Thoracic aorta (tissue), 2 donors: Measurements from ENCODE around the gene KRT76. TPM values are rescaled to one million over a fixed set of nuclear protein-coding genes. Genes with fewer than 3 reads are reported as not detected.

ENCODE experiments used
- ATAC-seq: fragments of 150-250 bp; one replicate; pipeline ENCODE4 v1.8.0; 2017; ENCODE audit warnings: low read depth; ENCODE audit not compliant: insufficient number of reproducible peaks, low FRiP score
- DNase-seq: peaks from one replicate; pipeline ENCODE4 v3.0.0-alpha.2; 2020; ENCODE audit warnings: low spot score
- H3K27ac ChIP-seq, 2 donors: fragments of 200-600 bp; sonication (generic); 1 replicate in 1 of 2; 2 replicates in 1 of 2; pipeline ENCODE4 v1.5.1; 2016; ENCODE audit warnings: mild to moderate bottlenecking in 2 of 2, moderate library complexity in 2 of 2
- H3K27me3 ChIP-seq: fragments of 200-600 bp; sonication (generic); replicated peaks from 2 replicates; pipeline ENCODE4 v1.6.0; 2016; ENCODE audit warnings: mild to moderate bottlenecking; ENCODE audit not compliant: insufficient read depth
- H3K36me3 ChIP-seq: fragments of 200-600 bp; sonication (generic); one replicate; pipeline ENCODE4 v1.5.1; 2016
- H3K4me1 ChIP-seq, 2 donors: fragments of 200-600 bp; sonication (generic); 1 replicate in 1 of 2; 2 replicates in 1 of 2; pipeline versions ENCODE4 v1.5.1 to v1.6.0; 2016; ENCODE audit warnings: low read depth in 2 of 2, mild to moderate bottlenecking in 1 of 2; ENCODE audit not compliant: control insufficient read depth in 1 of 2
- H3K4me3 ChIP-seq: fragments of 200-600 bp; sonication (generic); 2 replicates; pipeline ENCODE4 v1.5.1; 2016; ENCODE audit warnings: mild to moderate bottlenecking
- H3K9me3 ChIP-seq: fragments of 200-600 bp; sonication (generic); 2 replicates; pipeline ENCODE4 v1.5.1; 2016
- CTCF ChIP-seq: fragments of 200-600 bp; sonication (generic); IDR thresholded peaks from one replicate; pipeline ENCODE4 v1.5.1; 2019; ENCODE audit warnings: antibody characterized with exemption
- total RNA-seq, 2 donors: library from RNA; depleted of rRNA; stranded (reverse); fragments of >200 nt; gene quantifications; one replicate each; pipeline versions ENCODE4 v1.1.0 to v1.2.3, GENCODE V29; 2016

KRT76 gene
- total RNA-seq, 2 donors from 2014 or later = not detected

- no peak overlapping the region for H3K4me3 ChIP-seq
- DNase-seq = no peak
Measured at GRCh38 chr12:52759218-52759617, 17.9 kb downstream of the KRT76 start.

GRCh38 chr12:52757449-52758176 lies 19.5 kb downstream of the KRT76 start:
- H3K36me3 ChIP-seq = no peaks in the 10 kb centered on the region
- H3K4me3 ChIP-seq = no peak overlapping the region
- no peaks in the 10 kb centered on the region for H3K4me1 ChIP-seq
- H3K9me3 ChIP-seq = peaks cover 7% of the 10 kb centered on the region
- ATAC-seq = no peak
- H3K27me3 ChIP-seq = no peaks in the 10 kb centered on the region
- TF ChIP-seq CTCF = no peak
- DNase-seq = no peak
- no peak overlapping the region for H3K27ac ChIP-seq

More at GRCh38 chr12:52759218-52759617, 17.9 kb downstream of the KRT76 start:
- no peaks in the 10 kb centered on the region for H3K27me3 ChIP-seq
- no peak overlapping the region for H3K27ac ChIP-seq
- no peak for ATAC-seq
- H3K36me3 ChIP-seq = no peaks in the 10 kb centered on the region
- no peak for TF ChIP-seq CTCF
- no peaks in the 10 kb centered on the region for H3K4me1 ChIP-seq
- peaks cover 7% of the 10 kb centered on the region for H3K9me3 ChIP-seq

GRCh38 chr12:52756281-52756960 lies 20.7 kb downstream of the KRT76 start:
- H3K27me3 ChIP-seq = no peaks in the 10 kb centered on the region
- no peaks in the 10 kb centered on the region for H3K36me3 ChIP-seq
- no peak overlapping the region for H3K27ac ChIP-seq
- H3K4me1 ChIP-seq = no peaks in the 10 kb centered on the region
- no peak for TF ChIP-seq CTCF
- peaks cover 7% of the 10 kb centered on the region for H3K9me3 ChIP-seq
- DNase-seq (no peak), ATAC-seq (no peak)
- H3K4me3 ChIP-seq = no peak overlapping the region

- no peaks in the 10 kb centered on the region for H3K4me1 ChIP-seq
- no peak overlapping the region for H3K27ac ChIP-seq
- H3K27me3 ChIP-seq = no peaks in the 10 kb centered on the region
- no peak overlapping the region for H3K4me3 ChIP-seq
- H3K9me3 ChIP-seq = peaks cover 2% of the 10 kb centered on the region
- no peak for DNase-seq
- no peak for ATAC-seq
- H3K36me3 ChIP-seq = no peaks in the 10 kb centered on the region
- TF ChIP-seq CTCF = no peak
Measured at GRCh38 chr12:52755533-52755932, 21.6 kb downstream of the KRT76 start.

GRCh38 chr12:52754135-52754534 lies 23.0 kb downstream of the KRT76 start:
- H3K27ac ChIP-seq = no peak overlapping the region
- no peaks in the 10 kb centered on the region for H3K27me3 ChIP-seq
- no peaks in the 10 kb centered on the region for H3K36me3 ChIP-seq
- ATAC-seq = no peak
- TF ChIP-seq CTCF = no peak
- H3K4me1 ChIP-seq = no peaks in the 10 kb centered on the region
- no peaks in the 10 kb centered on the region for H3K9me3 ChIP-seq
- no peak for DNase-seq
- no peak overlapping the region for H3K4me3 ChIP-seq
